ENCODE results near the gene SLC25A36.
"Not testable (repeated sequence)": the region's sequence is repeated elsewhere in the genome, so short reads cannot be mapped to it uniquely, and the experiment has no call there.

Gene SLC25A36

GRCh38 chr3:140955645-140956044 lies 14.0 kb downstream of the SLC25A36 start:
- no peak for TF ChIP-seq CTCF (IDR thresholded peaks at IDR 0.05; ENCODE audit: extremely low read depth, missing control alignments)
- no peak for DNase-seq (ENCODE audit: low spot score)

- no peak for DNase-seq (ENCODE audit: low spot score)
- no peak for TF ChIP-seq CTCF (IDR thresholded peaks at IDR 0.05; ENCODE audit: extremely low read depth, missing control alignments)
Measured at GRCh38 chr3:140956058-140956835, 14.6 kb downstream of the SLC25A36 start.

GRCh38 chr3:140972833-140973232 lies 31.2 kb downstream of the SLC25A36 start:
- TF ChIP-seq CTCF (IDR thresholded peaks at IDR 0.05; ENCODE audit: extremely low read depth, missing control alignments): no peak

GRCh38 chr3:140974900-140975299 lies 33.3 kb downstream of the SLC25A36 start:
- DNase-seq (ENCODE audit: low spot score): no peak
- no peak for TF ChIP-seq CTCF (IDR thresholded peaks at IDR 0.05; ENCODE audit: extremely low read depth, missing control alignments)

More at GRCh38 chr3:140972833-140973232, 31.2 kb downstream of the SLC25A36 start:
- peak; percentile 18 for DNase-seq (ENCODE audit: low spot score)

- no peak for DNase-seq (ENCODE audit: low spot score)
- TF ChIP-seq CTCF (IDR thresholded peaks at IDR 0.05; ENCODE audit: extremely low read depth, missing control alignments): no peak
Measured at GRCh38 chr3:140980663-140981062, 39.0 kb downstream of the SLC25A36 start.

- DNase-seq (ENCODE audit: low spot score): not testable (repeated sequence)
Measured at GRCh38 chr3:140987792-140988191, 46.2 kb downstream of the SLC25A36 start.

GRCh38 chr3:140994316-140994715 lies 52.7 kb downstream of the SLC25A36 start:
- no peak for DNase-seq (ENCODE audit: low spot score)
- TF ChIP-seq CTCF (IDR thresholded peaks at IDR 0.05; ENCODE audit: extremely low read depth, missing control alignments): no peak

GRCh38 chr3:140994861-140995260 lies 53.2 kb downstream of the SLC25A36 start:
- not testable (repeated sequence) for DNase-seq (ENCODE audit: low spot score)

Data from GM20000 (cell line).